Measurements from ENCODE around the gene AFF1. TPM values are rescaled to one million over a fixed set of nuclear protein-coding genes. Genes with fewer than 3 reads are reported as not detected.
A peak's percentile ranks its signal among the peaks of the same experiment; 100 is the strongest.

Gene AFF1
- total RNA-seq, 2 donors from 2014 or later: 42.8 to 57.0 TPM

GRCh38 chr4:87046121-87046551 is 111.3 kb downstream of the AFF1 start:
- H3K27me3 ChIP-seq: no peaks in the 10 kb centered on the region
- 44 to 67% methylated on average over 4 of the region's 4 CpGs for WGBS, 2 donors
- H3K27ac ChIP-seq: peak overlapping the region in 3 of 4 donors; percentile 31 to 63 (median 60)
- H3K4me3 ChIP-seq: no peak overlapping the region
- intact Hi-C loops (cut with DNase I): no loop called here
- DNase-seq (no peak), ATAC-seq (no peak)
- H3K4me1 ChIP-seq: peaks cover 68% of the 10 kb centered on the region
- H3K9me3 ChIP-seq: no peaks in the 10 kb centered on the region
- TF ChIP-seq CTCF (IDR thresholded peaks at IDR 0.05): no peak
- no peak for TF ChIP-seq POLR2A (IDR thresholded peaks at IDR 0.05)
- no peaks in the 10 kb centered on the region for H3K36me3 ChIP-seq (replicated peaks in 1 of 2; ENCODE audit: insufficient read depth in 1 of 2, low read depth in 2 of 2)

- H3K9me3 ChIP-seq: no peaks in the 10 kb centered on the region
- H3K4me3 ChIP-seq: no peak overlapping the region
- TF ChIP-seq POLR2A (IDR thresholded peaks at IDR 0.05) (no peak), CTCF (IDR thresholded peaks at IDR 0.05) (no peak)
- intact Hi-C loops (cut with DNase I): no loop called here
- 93 to 95% methylated on average over 11 of the region's 11 CpGs for WGBS, 2 donors
- no peaks in the 10 kb centered on the region for H3K36me3 ChIP-seq (replicated peaks in 1 of 2; ENCODE audit: insufficient read depth in 1 of 2, low read depth in 2 of 2)
- no peaks in the 10 kb centered on the region for H3K27me3 ChIP-seq
- peak overlapping the region in 2 of 4 donors; percentile 3 to 7 for H3K27ac ChIP-seq
- DNase-seq (no peak), ATAC-seq (no peak)
- H3K4me1 ChIP-seq: peaks cover 62% of the 10 kb centered on the region
Observed at GRCh38 chr4:87047281-87047798, 112.5 kb downstream of the AFF1 start.

GRCh38 chr4:87049508-87049907 is 114.7 kb downstream of the AFF1 start:
- ATAC-seq: no peak
- DNase-seq: no peak
- Histone ChIP-seq H3K9me3 (no peaks in the 10 kb centered on the region), H3K4me1 (peaks cover 64% of the 10 kb centered on the region), H3K4me3 (no peak overlapping the region), H3K27me3 (no peaks in the 10 kb centered on the region), H3K36me3 (replicated peaks in 1 of 2; ENCODE audit: insufficient read depth in 1 of 2, low read depth in 2 of 2) (no peaks in the 10 kb centered on the region), H3K27ac (no peak overlapping the region)
- WGBS, 2 donors: 85 to 88% methylated on average over 9 of the region's 9 CpGs
- intact Hi-C loops (cut with DNase I): no loop called here
- TF ChIP-seq CTCF (IDR thresholded peaks at IDR 0.05): no peak
- no peak for TF ChIP-seq POLR2A (IDR thresholded peaks at IDR 0.05)

GRCh38 chr4:87050596-87050995 is 115.8 kb downstream of the AFF1 start:
- no peak overlapping the region for H3K4me3 ChIP-seq
- H3K4me1 ChIP-seq: peaks cover 64% of the 10 kb centered on the region
- peak overlapping the region in 1 of 4 donors; percentile 20 for H3K27ac ChIP-seq
- H3K36me3 ChIP-seq (replicated peaks in 1 of 2; ENCODE audit: insufficient read depth in 1 of 2, low read depth in 2 of 2): no peaks in the 10 kb centered on the region
- H3K9me3 ChIP-seq: no peaks in the 10 kb centered on the region
- ATAC-seq (no peak), DNase-seq (no peak)
- 81 to 86% methylated on average over 12 of the region's 12 CpGs for WGBS, 2 donors
- TF ChIP-seq CTCF (IDR thresholded peaks at IDR 0.05) (no peak), POLR2A (IDR thresholded peaks at IDR 0.05) (no peak)
- intact Hi-C loops (cut with DNase I): no loop called here
- H3K27me3 ChIP-seq: no peaks in the 10 kb centered on the region

GRCh38 chr4:87051121-87051713 is 116.4 kb downstream of the AFF1 start:
- WGBS, 2 donors: 77 to 83% methylated on average over 9 to 10 of the region's 10 CpGs
- TF ChIP-seq CTCF (IDR thresholded peaks at IDR 0.05) (no peak), POLR2A (IDR thresholded peaks at IDR 0.05) (no peak)
- intact Hi-C loops (cut with DNase I): no loop called here

More at GRCh38 chr4:87051121-87051713, 116.4 kb downstream of the AFF1 start:
- H3K27ac ChIP-seq: peak overlapping the region in 1 of 4 donors; percentile 23
- H3K27me3 ChIP-seq: no peaks in the 10 kb centered on the region
- H3K9me3 ChIP-seq: no peaks in the 10 kb centered on the region
- H3K4me3 ChIP-seq: no peak overlapping the region
- no peak for DNase-seq
- peak; percentile 23 for ATAC-seq
- no peaks in the 10 kb centered on the region for H3K36me3 ChIP-seq (replicated peaks in 1 of 2; ENCODE audit: insufficient read depth in 1 of 2, low read depth in 2 of 2)
- peaks cover 63% of the 10 kb centered on the region for H3K4me1 ChIP-seq
